Caco-2 (cell line): ENCODE data around the gene PRADC1. TPM values are rescaled to one million over a fixed set of nuclear protein-coding genes. Genes with fewer than 3 reads are reported as not detected.

ENCODE experiments used
- BruUV-seq: library from RNA; stranded (reverse); fragments of 400-500 nt; replicated peaks from 2 replicates; lab custom pipeline; 2021; lab: Mats Ljungman, UMichigan
- CTCF ChIA-PET: fragments of 300-600 bp; sonication (Branson Sonifier 250); formaldehyde crosslinking; loops from one replicate; lab custom pipeline; 2022; ENCODE audit warnings: antibody characterized with exemption; lab: Charles Lee
- POLR2A ChIA-PET: fragments of 300-600 bp; sonication (Branson Sonifier 250); formaldehyde crosslinking; loops from one replicate; lab custom pipeline; 2022; ENCODE audit warnings: antibody characterized with exemption; lab: Charles Lee
- DNase-seq, 2 experiments: peaks; one replicate each; pipeline versions ENCODE4 v3.0.0 to v3.0.0-alpha.2; 2020 to 2022
- H3K27me3 ChIP-seq: replicated peaks from 2 replicates; pipeline ENCODE4 v1.6.0; 2011; ENCODE audit warnings: low read length; ENCODE audit not compliant: control insufficient read depth, insufficient read depth
- H3K36me3 ChIP-seq: 2 replicates; pipeline ENCODE4 v1.5.1; 2011; ENCODE audit warnings: low read length; ENCODE audit not compliant: control insufficient read depth, insufficient read depth
- H3K4me1 ChIP-seq: fragments of 250-450 bp; sonication (Bioruptor Pico); 2 replicates; pipeline ENCODE4 v1.5.1; 2020; ENCODE audit warnings: mild to moderate bottlenecking
- H3K4me3 ChIP-seq: 2 replicates; pipeline ENCODE4 v1.5.1; 2011; ENCODE audit warnings: low read depth, mild to moderate bottlenecking, control low read depth, low read length
- H3K9me3 ChIP-seq: fragments of 250-450 bp; sonication (Bioruptor Pico); 2 replicates; pipeline ENCODE4 v1.5.1; 2020; ENCODE audit warnings: mild to moderate bottlenecking, moderate library complexity
- H3K27ac Mint-ChIP-seq: one replicate; pipeline ENCODE4 v1.8.0; 2022; ENCODE audit warnings: mixed read lengths; ENCODE audit not compliant: unreplicated experiment
- H3K27me3 Mint-ChIP-seq: one replicate; pipeline ENCODE4 v1.8.0; 2022; ENCODE audit warnings: mixed read lengths; ENCODE audit not compliant: insufficient read depth, unreplicated experiment
- H3K36me3 Mint-ChIP-seq: one replicate; pipeline ENCODE4 v1.8.0; 2022; ENCODE audit warnings: mild to moderate bottlenecking, mixed read lengths; ENCODE audit not compliant: insufficient read depth, unreplicated experiment
- H3K4me1 Mint-ChIP-seq: one replicate; pipeline ENCODE4 v1.8.0; 2022; ENCODE audit warnings: low read depth, mixed read lengths; ENCODE audit not compliant: unreplicated experiment
- H3K4me3 Mint-ChIP-seq: one replicate; pipeline ENCODE4 v1.8.0; 2022; ENCODE audit warnings: mild to moderate bottlenecking, moderate library complexity, mixed read lengths; ENCODE audit not compliant: unreplicated experiment
- H3K9me3 Mint-ChIP-seq: one replicate; pipeline ENCODE4 v1.8.0; 2022; ENCODE audit warnings: mixed read lengths; ENCODE audit not compliant: unreplicated experiment
- CTCF ChIP-seq, 2 experiments: fragments of 200-600 bp in 1 of 2; IDR thresholded peaks; 1 replicate in 1 of 2; 2 replicates in 1 of 2; pipeline versions ENCODE4 v1.5.1 to v1.8.0; 2011 to 2022; ENCODE audit warnings: antibody characterized with exemption in 1 of 2, control low read depth in 1 of 2, inconsistent platforms in 1 of 2, low read depth in 1 of 2, low read length in 1 of 2, mild to moderate bottlenecking in 1 of 2, moderate library complexity in 1 of 2; ENCODE audit not compliant: insufficient read depth in 1 of 2, severe bottlenecking in 1 of 2, unreplicated experiment in 1 of 2
- intact Hi-C: fragments of 100-400 bp; cut with micrococcal nuclease; formaldehyde crosslinking; loops from one replicate; pipeline ENCODE4 v1.10.0; 2022; ENCODE audit not compliant: unreplicated experiment
- total RNA-seq: library from RNA; stranded (reverse); gene quantifications from 2 replicates; pipeline ENCODE4 v1.2.3, GENCODE V29; 2022

The PRADC1 gene
- total RNA-seq, 1 experiment from 2014 or later: 24.1 TPM

- Mint-ChIP-seq H3K9me3 (no peaks in the 10 kb centered on the region), H3K4me3 (peak overlapping the region; percentile 72), H3K4me1 (peaks cover 21% of the 10 kb centered on the region), H3K36me3 (peaks cover 18% of the 10 kb centered on the region), H3K27ac (peak overlapping the region; percentile 14), H3K27me3 (no peaks in the 10 kb centered on the region)
- DNase-seq: no peak
- H3K36me3 ChIP-seq: no peaks in the 10 kb centered on the region
- POLR2A ChIA-PET: interaction anchor here (0.6 to 1.4 kb wide), 3 partner anchors 16 to 91 kb away, joined by 3 to 15 read pairs (median 3); partner anchors contain the start of genes CCT7, FBXO41 and PRADC1
- peaks cover 12% of the 10 kb centered on the region; the same call in 1 of the 2 replicates for H3K4me1 ChIP-seq
- no TSS peak for BruUV-seq
- intact Hi-C loops: loop anchor here (5.0 kb wide), 2 partner anchors 181 to 381 kb away; partner anchors contain the start of gene SPR
- TF ChIP-seq CTCF (IDR thresholded peaks at IDR 0.05; ENCODE audit: insufficient read depth in 1 of 2, low read depth in 1 of 2, low read length in 1 of 2, severe bottlenecking in 1 of 2, unreplicated experiment in 1 of 2): no peak
- H3K4me3 ChIP-seq: peak overlapping the region; percentile 93
- H3K9me3 ChIP-seq: no peaks in the 10 kb centered on the region
- H3K27me3 ChIP-seq: no peaks in the 10 kb centered on the region
- CTCF ChIA-PET: interaction anchor here (0.7 to 1.7 kb wide), 14 partner anchors 8 to 94 kb away, joined by 3 to 16 read pairs (median 5); partner anchors contain the start of genes CCT7 and PRADC1
Measured at GRCh38 chr2:73268366-73268829, 35.4 kb upstream of the PRADC1 start.

GRCh38 chr2:73267008-73267407 lies 34.0 kb upstream of the PRADC1 start:
- H3K4me1 Mint-ChIP-seq: peaks cover 21% of the 10 kb centered on the region
- peaks cover 18% of the 10 kb centered on the region for H3K36me3 Mint-ChIP-seq
- DNase-seq: no peak
- no TSS peak for BruUV-seq
- ChIA-PET CTCF (no interaction called here), POLR2A (no interaction called here)
- Histone ChIP-seq H3K9me3 (no peaks in the 10 kb centered on the region), H3K27me3 (no peaks in the 10 kb centered on the region), H3K4me1 (peaks cover 12% of the 10 kb centered on the region; the same call in 1 of the 2 replicates), H3K4me3 (no peak overlapping the region), H3K36me3 (no peaks in the 10 kb centered on the region)
- H3K4me3 Mint-ChIP-seq: peak overlapping the region; percentile 31
- intact Hi-C loops: loop anchor here (5.0 kb wide), 2 partner anchors 180 to 380 kb away; partner anchors contain the start of gene SPR
- TF ChIP-seq CTCF (IDR thresholded peaks at IDR 0.05; ENCODE audit: insufficient read depth in 1 of 2, low read depth in 1 of 2, low read length in 1 of 2, severe bottlenecking in 1 of 2, unreplicated experiment in 1 of 2): no peak
- no peaks in the 10 kb centered on the region for H3K27me3 Mint-ChIP-seq
- peak overlapping the region; percentile 9 for H3K27ac Mint-ChIP-seq
- H3K9me3 Mint-ChIP-seq: no peaks in the 10 kb centered on the region

GRCh38 chr2:73266061-73266901 lies 33.2 kb upstream of the PRADC1 start:
- no peaks in the 10 kb centered on the region for H3K36me3 ChIP-seq
- ChIA-PET CTCF (no interaction called here), POLR2A (no interaction called here)
- no peaks in the 10 kb centered on the region for H3K27me3 ChIP-seq
- peak overlapping the region; percentile 31 for H3K4me3 Mint-ChIP-seq
- peak overlapping the region; percentile 9 for H3K27ac Mint-ChIP-seq
- no peaks in the 10 kb centered on the region for H3K9me3 Mint-ChIP-seq
- no peaks in the 10 kb centered on the region for H3K27me3 Mint-ChIP-seq
- peaks cover 12% of the 10 kb centered on the region; the same call in 1 of the 2 replicates for H3K4me1 ChIP-seq
- H3K4me3 ChIP-seq: no peak overlapping the region
- DNase-seq: no peak
- H3K9me3 ChIP-seq: no peaks in the 10 kb centered on the region
- peaks cover 18% of the 10 kb centered on the region for H3K36me3 Mint-ChIP-seq
- BruUV-seq: no TSS peak
- peaks cover 21% of the 10 kb centered on the region for H3K4me1 Mint-ChIP-seq
- TF ChIP-seq CTCF (IDR thresholded peaks at IDR 0.05; ENCODE audit: insufficient read depth in 1 of 2, low read depth in 1 of 2, low read length in 1 of 2, severe bottlenecking in 1 of 2, unreplicated experiment in 1 of 2): no peak
- intact Hi-C loops: loop anchor here (5.0 kb wide), 2 partner anchors 179 to 379 kb away; partner anchors contain the start of gene SPR
